NCI-H1048 (cell line): Measurements from ENCODE around the gene EVA1B.

Source experiments
- DNase-seq: peaks from one replicate; lab custom pipeline; 2025; lab: John Stamatoyannopoulos, UW

Gene EVA1B

DNA sequence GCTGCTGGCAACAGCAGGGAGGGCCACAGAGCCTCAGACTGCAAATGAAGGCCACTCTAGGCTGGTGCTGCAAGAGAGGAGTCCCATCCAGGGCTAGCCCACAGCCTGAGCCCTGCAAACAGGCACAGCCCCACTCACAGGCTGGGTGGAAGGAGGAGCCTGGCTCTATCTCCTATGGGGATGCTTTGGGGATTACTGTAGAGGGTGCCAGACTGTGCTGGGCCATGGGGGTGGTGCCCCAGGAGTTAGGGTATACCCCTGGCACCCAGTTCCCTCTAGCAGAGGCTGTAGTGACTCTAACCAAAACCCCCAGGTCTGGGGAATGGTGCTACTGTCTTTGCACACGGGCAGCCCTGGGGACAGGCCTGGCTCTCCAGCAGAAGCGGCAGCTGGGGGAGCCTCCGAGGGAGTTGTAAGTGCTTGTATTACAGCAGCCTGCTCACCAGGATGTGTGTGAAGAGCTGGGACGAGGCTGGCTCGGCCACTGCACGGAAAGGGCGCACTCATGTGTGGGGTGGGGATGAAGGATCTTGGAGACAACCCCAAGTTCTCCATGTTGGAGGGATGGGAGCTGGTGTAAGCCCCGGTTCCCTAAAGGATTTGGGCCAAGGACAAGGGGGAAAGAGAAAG, 23.4 kb upstream of the EVA1B start:
- DNase-seq, result no peak

DNA sequence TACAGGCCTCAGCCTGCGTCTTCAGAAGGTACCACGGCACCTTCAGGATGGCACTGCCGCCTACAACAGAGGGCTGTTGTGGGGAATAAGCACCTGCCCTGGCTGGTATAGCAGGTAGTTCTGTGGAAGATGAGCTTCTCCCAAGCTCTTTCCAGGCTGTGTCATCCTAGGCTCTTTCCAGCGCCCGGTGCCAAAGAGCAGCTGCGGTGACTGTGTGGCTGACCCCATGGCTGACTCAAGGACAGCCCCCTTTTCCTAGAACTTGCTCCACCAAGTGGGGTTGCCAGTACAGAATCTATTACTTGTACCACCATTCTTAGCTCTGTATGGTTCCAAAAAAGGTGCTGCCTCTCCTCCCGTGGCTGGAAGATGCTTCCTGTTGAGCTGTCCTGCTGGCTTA, 21.9 kb upstream of the EVA1B start:
- no peak for DNase-seq

DNA sequence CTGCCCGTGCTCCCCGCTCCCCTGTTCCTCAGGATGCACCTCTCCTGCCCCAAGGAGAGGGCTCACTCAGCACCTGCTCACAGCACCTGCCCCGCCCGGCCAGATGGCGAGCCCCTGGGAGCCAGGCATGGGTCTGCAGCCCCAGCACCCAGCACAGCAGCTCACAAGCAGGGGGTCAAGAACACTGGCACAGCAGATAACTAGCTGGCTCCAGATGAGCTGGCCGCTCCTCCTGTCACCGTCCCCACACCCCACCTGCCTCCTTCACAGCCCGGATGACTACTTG, 20.9 kb upstream of the EVA1B start:
- DNase-seq, result no peak

DNA sequence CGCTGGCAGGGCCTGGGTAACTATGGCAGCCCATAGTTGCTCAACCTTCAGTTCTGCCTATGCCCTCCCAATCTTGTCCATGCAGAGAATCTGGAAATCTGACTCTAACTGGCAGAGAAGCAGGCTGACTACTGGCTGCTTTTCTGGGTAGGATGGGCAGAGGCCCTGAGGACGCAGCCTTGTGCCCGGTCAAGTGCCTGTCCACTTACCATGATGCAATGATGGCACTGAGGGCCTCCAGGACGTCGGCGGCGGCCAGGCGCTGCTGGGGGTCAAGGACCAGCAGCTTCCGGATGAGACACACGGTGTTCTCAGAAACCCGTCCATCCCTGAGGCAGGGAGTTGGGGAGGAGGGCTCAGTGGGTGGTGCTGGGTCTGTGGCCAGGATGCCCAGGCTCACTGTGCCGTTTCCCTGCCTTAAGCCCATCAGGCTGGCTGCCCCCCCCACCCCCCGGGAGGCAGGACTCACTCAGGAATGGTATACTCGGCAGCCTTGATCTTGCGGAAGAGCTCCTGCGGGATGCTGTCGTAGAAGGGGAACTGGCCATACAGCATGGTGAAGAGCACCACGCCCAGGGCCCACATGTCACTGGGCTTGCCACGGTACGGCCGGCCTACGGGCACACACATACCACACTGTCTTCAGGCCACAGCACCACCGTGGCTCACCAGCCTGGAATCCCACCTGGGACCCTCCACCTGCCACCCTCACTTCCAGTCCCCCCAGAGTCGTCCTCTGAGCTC, 20.4 kb upstream of the EVA1B start:
- no peak for DNase-seq

DNA sequence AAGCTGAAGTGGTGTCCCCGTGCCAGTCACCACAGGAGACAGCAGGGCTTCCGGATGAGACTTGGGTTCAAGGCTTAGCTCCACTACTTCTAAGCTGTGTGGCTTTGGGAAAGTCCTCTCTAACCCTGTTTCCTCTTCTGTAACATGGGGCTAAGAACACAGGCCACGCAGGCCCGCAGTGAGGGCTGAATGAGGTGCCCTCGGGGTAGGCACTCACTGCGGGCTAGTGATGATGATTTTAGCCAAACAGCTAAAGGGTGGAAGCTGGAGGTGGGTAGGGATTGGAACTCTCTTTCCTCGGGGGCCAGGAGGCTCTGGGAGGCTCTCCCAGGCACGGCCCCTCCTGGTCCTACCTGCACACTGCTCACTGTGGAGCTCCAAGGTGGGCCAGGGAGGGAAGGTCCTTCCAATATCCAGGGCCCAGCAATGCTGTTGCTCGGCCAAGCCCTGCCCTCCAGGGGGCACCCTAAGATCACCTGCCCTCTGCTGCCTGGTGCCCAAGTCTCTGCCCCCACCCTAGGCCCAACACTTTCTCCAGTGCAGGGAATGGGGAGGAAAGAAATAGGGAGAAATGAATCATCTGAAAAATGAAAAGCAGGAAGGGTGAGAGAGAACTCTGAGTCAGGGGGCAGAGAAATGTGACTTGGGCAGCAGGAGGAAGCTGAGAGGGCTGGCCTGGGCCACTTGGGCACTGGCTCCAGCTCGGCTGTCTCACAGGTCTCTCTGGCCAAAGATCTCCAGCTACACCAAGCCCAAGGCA, 19.2 kb upstream of the EVA1B start:
- DNase-seq, result no peak

DNA sequence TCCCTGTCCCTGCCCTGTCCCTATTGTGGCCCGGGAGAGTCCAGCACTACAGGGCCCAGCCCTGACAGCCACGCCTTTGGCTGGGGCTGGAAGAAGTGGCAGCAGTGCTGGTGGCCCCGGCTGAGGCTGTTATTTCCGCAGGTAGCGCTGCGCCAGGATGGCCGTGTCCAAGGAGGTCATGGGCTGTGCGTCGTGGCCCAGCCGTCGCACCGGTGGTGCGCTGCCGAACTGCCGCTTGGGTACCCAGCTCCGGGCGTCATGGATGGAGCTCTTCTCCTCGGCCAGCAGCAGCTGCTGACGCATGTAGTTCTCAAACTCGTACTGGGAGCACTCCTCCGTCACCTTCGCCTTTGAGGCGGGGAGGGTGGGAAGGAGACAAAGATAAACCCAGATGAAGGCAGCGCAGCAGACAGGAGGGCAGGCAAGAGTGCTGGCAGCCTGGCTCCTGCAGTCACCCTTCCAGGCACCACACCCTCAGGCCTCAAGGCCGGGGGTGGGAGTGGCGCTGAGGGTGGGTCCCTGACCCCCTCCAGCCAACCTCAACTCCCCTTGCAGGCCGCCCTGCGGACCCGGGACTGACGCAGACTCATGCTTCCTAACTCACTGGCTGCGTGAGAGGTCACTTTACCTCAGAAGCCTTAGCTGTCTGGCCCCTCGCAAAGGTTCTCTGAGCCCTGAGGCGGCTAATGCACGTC, 18.3 kb upstream of the EVA1B start:
- no peak for DNase-seq

DNA sequence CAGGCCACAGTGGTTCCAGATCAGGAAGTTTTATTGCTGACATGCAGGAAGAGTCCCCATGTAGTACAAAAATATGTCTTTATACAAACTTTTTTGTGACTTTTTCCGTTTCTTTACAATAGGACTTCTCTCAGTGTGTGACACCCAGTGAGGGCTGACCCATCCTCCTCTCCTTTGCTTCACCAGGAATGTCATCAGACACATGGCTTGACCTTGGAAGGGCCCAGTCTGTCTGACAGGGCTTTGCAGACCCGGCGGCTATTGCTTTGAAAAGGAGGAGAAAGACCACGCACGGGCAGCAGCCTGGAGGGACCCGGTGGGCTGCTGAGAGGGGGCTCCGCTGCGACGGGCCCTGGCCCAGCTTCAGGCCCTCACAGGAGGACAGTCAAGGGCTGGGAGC, 16.2 kb upstream of the EVA1B start:
- no peak for DNase-seq

DNA sequence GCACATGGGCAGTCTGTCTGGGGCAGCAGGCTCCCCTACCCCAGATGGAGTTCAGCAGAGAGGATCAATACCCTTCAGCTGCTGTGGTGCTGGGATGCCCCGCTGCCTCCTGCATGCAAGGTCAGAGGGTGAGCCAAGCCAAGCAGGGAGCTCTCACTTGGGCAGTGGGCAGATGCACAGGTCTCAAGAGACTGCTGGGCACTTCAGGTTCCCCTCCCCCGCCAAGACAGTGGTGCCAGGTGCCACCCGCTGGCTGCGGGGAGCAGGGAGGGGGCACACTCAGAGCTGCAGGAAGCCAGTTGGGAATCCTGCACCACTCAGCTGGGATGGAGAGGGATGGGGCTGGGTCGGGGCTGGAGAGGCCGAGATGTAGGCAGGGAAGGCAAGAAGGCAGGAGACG, 15.8 kb upstream of the EVA1B start:
- DNase-seq, result no peak

DNA sequence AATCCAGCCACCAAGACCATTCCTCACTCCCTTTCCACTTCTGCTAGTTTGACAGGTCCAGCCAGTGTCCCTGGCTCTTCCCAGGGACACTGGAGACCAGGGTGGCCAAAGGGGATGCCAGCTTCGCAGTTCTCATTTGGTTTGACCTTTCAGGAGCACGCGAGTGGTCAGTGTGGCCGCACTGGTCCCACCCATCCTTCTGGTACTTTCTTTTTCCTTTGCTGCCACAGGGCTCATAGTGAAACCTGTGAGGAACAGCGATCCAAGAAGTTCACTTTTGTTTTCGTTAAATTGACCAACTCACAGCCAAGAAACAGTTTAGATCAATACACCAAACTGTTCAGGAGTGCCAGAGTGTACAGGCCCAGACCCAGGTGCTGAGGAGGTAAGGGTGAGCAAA, 14.4 kb upstream of the EVA1B start:
- no peak for DNase-seq

DNA sequence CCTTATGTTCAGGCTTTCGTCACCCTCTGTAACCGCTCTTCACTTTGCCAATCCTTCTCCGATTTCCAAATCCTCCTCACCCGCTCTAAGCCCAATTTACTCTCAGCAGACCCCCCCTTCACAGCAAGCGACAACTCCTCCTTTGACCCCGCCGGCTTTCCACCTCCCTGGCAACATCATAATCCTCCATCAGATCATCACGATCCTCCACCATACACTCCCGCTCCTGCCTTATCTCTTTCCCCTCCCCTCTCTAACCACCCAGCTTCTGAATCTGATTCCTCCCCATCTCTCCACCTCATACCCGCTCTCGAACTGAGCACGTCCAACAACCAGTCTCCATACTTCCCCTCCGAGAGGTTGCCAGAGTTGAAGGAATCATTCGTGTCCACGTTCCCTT, 7.5 kb upstream of the EVA1B start:
- no peak for DNase-seq

DNA sequence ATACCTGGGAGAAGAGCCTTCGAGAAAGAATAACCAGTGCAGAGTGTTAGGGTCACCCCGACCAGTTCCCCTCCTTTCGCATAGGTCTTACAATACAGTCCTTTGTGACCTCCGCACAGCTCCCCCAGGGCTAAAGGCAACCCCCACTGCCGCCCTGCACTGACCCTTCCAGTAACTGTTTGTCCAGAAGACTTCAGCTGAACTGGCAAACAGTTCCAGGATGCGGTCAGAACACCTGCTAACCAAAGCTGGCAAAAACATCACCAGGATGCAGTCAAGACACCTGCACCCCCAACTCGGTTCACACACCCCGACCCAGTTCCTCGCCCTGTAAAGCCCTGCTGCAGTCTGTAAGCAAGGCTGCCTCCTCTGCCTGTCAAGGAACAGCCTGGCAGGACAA, 6.4 kb upstream of the EVA1B start:
- no peak for DNase-seq

DNA sequence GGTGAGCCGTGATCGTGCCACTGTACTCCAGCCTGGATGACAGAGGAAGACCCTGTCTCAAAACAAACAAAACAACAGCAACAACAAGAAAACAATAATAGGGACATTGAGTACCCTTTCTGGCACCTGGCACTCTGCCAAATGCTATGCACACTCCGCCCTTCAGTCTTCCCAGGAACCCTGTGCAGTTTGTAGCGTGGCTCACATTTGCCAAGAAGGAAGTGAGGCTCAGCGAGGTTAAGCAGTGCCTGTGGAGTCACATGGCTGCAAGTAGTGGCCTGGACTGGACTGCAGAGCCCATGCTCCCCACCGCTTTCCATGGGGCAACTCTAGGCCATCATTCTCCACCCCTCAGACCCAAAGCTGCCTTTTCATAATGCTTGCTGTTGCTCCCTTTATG, 5.3 kb upstream of the EVA1B start:
- DNase-seq, result no peak

DNA sequence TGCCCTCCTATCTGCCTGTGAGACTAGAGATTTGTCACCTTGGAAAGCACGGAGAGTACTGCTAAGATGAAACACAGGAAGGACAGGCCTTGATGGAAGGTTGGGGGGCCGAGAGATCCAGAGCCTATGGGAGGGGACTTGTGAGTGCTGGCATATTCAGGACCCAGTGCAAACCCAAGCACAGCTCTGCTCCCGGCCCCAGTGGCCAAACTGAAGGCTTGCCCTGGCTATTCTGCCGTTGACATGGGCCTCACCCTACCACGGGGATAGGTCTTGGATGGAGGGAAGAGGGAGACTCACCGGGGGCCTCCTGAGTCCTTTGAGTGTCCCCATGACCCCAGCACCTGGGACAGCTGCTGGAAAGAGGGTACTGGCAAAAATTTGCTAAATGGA, 4.6 kb upstream of the EVA1B start:
- DNase-seq, result no peak

DNA sequence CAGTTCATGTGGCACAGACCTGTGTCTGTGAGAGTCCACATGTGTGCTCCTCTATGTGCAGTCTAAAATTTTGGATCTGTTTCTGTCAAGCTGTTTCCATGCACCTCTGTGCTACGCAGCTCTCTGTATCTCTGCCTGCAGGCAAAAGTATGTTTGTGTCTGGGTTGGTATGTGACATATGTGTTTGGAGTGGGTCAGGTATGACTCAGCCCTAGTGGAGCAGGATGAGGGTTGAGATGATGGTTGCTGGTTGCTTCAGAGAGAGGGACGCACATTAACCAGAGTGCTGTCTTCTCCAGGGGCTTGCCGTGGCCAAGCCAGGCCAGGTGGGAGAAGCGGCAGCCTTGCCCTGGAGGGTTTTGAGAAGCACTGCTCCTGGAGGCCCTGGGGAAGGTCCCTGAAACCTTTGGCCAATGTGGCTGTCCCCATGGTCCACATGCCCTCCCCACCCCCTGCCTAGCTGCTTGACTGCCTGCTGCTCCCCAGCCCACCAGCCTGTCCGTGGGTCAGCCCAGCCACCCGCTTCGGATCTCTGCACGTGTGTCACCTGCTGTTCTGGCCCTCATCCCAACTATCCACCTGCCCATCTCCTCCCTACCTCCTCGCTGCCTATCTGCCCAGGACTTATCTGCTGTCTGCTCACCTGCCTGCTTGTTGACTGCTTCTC, 4.1 kb upstream of the EVA1B start:
- DNase-seq, result no peak

DNA sequence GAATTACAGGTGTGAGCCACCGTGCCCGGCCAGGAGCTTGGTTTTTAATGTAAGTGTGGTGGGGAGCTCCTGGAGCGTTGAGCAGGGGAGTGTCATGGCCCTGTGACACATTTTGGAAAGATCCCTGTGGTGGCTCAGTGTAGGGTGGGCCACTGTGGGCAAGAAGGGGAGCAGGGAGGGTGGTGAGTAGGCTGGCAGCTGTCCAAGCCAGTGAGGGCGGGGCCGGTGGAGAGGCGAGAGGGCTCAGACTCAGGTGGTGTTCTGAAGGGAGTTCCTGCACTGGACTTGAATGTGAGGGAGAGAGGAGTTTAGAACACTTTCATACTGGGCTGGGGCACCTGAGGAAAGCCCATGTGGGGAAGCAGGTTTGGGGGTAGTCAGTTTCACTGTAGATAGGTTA, 3.1 kb upstream of the EVA1B start:
- no peak for DNase-seq

DNA sequence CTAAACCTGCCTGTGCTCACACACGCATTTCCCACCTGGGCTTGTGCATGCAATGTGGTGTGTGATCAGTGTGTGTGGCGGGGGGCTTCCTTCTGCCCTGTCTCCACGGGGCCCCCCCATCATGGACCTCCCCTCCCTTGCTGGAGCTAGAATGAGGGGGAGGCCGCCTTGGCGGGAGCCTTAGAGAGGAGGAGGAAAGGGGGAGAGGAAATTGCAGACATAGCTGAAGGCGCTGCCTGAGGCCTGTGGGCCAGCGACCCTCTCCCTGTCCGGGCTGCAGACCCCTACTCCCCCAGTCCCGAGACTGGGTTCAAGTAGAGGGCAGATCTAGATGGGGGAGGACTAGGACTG, 883 bp upstream of the EVA1B start:
- DNase-seq, result no peak

DNA sequence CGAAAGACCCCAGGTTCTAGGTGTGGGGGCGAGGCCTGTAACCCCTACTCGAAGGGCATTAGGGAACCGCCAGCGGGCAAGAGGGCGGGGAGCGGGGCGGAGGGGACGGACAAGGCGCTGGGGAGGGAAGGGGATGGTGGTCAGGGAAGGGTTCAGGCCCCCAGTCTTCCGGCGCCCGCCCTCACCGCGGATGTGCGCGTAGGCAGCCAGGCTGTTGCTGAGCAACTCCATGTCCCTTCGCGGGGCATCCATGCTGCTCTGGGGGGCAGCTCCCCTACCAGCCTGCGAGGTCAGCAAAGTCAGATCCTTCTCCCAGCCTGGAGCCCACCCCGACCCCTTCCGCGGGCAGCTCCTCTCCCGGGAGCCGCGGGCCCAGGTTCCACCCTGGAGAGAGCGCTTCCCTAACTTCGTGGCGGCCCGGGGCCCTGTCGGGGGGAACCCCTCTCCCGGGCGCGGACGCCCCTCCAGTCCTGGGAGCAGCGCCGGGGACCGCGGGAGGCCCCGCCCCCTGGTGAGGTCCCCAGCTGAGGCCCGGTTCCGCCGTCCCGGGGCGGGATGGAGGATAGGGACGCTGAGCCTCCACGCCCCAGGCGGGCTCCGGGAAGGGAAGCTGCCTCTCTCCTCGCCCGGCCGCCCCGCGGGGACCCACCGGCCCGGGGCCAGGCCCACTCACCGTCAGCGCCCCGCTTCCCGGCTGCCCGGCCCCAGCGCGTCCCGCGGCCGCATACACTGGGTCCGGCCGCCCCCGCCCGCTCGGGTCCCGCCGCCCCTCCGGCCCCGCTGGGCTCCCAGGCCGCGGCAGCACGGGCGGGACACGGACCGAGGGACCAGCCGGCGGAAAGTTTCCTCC, 434 bp downstream of the EVA1B start:
- DNase-seq, result no peak

DNA sequence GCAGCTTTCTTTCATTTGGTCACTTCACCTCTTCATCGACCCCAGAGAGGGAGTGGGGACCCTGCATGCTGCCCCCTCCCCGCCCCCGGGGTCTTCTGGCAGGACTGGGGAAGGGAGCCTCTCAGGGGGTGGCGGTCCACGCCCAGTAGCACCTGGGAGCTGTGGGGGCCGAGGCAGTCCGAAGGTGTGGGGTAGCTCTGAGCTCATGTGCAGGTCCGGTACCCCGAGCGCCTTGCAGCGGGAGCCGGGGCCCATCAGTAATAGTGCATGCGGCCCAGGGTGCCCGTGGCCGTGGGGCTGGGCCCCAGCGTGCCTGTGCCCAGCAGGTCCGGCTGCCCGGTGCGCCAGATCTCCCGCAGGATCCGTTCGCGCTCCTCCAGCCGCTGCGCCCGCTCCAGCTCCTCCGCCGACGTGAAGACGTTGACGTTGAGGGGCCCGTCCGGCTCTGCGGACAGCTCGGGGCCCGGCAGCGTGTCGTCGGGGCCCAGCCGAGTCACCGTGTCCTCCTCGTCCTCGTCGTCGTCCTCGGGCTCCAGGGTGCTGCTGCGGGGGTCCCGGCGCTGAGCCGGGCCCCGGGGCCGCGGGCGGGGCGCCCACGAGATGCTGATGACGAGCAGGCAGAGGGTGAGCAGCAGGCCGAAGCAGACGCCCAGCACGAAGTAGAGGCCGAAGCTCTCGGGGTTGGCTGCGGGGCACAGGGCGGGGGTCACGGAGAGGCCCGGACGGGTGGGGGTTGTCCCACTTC, 1.2 kb downstream of the EVA1B start:
- no peak for DNase-seq

DNA sequence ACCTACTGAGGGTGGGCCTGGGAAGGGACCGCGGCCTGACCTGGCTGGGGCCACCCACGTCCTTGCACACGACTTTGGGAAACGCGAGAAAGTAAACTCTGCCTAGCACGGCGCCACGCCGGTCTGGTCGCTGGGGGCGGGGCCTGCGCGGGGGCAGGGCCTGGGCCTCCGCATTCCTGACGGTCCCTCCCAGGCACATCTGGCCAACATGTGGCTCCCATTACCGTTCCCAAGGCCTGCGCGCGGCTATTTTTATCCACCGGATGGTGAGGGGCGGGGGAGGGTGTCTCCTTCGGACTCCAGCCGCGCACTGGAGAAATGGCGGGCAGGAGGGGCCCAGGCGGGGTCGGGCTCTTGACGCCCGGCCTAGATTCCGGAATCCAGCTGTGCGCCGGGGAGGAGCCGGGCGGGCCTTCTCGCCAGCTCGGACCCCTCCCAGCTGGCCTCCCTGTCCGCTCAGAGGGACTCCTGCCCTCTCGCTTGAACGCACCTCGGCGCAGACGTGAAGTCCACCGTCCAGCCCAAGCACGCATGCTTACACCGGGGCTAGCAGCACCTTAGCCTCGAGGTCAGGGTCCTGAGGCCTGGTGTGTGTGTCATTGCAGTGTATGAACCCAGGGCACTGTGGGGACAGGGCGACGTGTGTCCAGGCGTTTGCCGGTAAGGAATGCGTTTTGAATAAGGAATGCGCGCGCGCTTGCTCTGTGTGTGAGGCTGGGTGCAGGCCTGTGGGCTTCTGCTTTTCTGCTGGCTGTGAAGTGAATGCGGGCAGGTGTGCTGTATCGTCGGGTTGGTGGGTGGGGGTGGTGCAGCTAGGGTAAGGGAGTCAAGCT, 2.1 kb downstream of the EVA1B start:
- no peak for DNase-seq

DNA sequence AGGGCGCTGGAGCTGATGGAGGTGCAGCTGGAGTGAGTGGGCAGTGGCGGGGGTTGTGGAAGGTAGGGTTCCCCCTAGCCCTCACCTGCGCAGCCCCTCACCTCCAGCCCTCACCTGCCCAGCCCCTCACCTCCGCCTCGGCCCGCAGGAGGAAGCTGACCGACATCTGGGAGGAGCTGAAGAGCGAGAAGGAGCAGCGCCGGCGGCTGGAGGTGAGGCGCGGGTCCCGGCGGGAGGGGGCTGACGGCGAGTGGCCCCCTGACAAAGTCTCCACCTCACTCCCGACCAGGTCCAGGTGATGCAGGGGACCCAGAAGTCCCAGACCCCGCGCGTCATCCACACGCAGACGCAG, 2.7 kb downstream of the EVA1B start:
- DNase-seq, result no peak
